H9 (cell line): ENCODE results near the gene B4GALT6. TPM values are rescaled to one million over a fixed set of nuclear protein-coding genes. Genes with fewer than 3 reads are reported as not detected.
A peak's percentile ranks its signal among the peaks of the same experiment; 100 is the strongest.

ENCODE experiments used
- DNase-seq: peaks from one replicate; pipeline ENCODE4 v3.0.0-alpha.2; 2017
- H2AFZ ChIP-seq: one replicate; pipeline ENCODE4 v1.6.1; 2013; ENCODE audit warnings: mild to moderate bottlenecking, low read length, control low read depth, moderate library complexity
- H2AK5ac ChIP-seq: 2 replicates; pipeline ENCODE4 v1.6.1; 2013; ENCODE audit warnings: low read length, control low read depth, mixed read lengths; ENCODE audit not compliant: insufficient read length
- H2BK120ac ChIP-seq: one replicate; pipeline ENCODE4 v1.6.1; 2013; ENCODE audit warnings: low read depth, mild to moderate bottlenecking, low read length, control low read depth, inconsistent platforms; ENCODE audit not compliant: poor library complexity, severe bottlenecking
- H2BK12ac ChIP-seq: 2 replicates; pipeline ENCODE4 v1.6.1; 2013; ENCODE audit warnings: low read length, control low read depth, mixed read lengths, low read depth; ENCODE audit not compliant: insufficient read length
- H2BK15ac ChIP-seq: 2 replicates; pipeline ENCODE4 v1.6.1; 2013; ENCODE audit warnings: low read depth, low read length, control low read depth
- H2BK20ac ChIP-seq: one replicate; pipeline ENCODE4 v1.6.1; 2013; ENCODE audit warnings: low read depth, mild to moderate bottlenecking, low read length, control low read depth, inconsistent platforms; ENCODE audit not compliant: poor library complexity, severe bottlenecking
- H2BK5ac ChIP-seq: 2 replicates; pipeline ENCODE4 v1.6.1; 2013; ENCODE audit warnings: low read length, control low read depth, mixed read lengths; ENCODE audit not compliant: insufficient read length
- H3K14ac ChIP-seq: 2 replicates; pipeline ENCODE4 v1.6.1; 2013; ENCODE audit warnings: low read length, control low read depth; ENCODE audit not compliant: insufficient read depth
- H3K18ac ChIP-seq: 2 replicates; pipeline ENCODE4 v1.6.1; 2013; ENCODE audit warnings: low read depth, mild to moderate bottlenecking, mixed read lengths, low read length, control low read depth; ENCODE audit not compliant: insufficient read length
- H3K23ac ChIP-seq: 2 replicates; pipeline ENCODE4 v1.6.1; 2013; ENCODE audit warnings: low read length, control low read depth, mixed read lengths, low read depth; ENCODE audit not compliant: insufficient read length
- H3K23me2 ChIP-seq: 2 replicates; pipeline ENCODE4 v1.6.1; 2013; ENCODE audit warnings: low read depth, mild to moderate bottlenecking, mixed read lengths, low read length, control low read depth; ENCODE audit not compliant: insufficient read length, poor library complexity, severe bottlenecking
- H3K27ac ChIP-seq: 2 replicates; pipeline ENCODE4 v1.5.1; 2013; ENCODE audit warnings: low read length, control low read depth, mixed read lengths, low read depth; ENCODE audit not compliant: insufficient read length
- H3K27me3 ChIP-seq: 2 replicates; pipeline ENCODE4 v1.6.1; 2013; ENCODE audit warnings: low read length, control low read depth, inconsistent platforms; ENCODE audit not compliant: insufficient read depth
- H3K4ac ChIP-seq: 2 replicates; pipeline ENCODE4 v1.6.1; 2013; ENCODE audit warnings: low read depth, mild to moderate bottlenecking, control low read depth, inconsistent platforms, low read length, moderate library complexity
- H3K4me1 ChIP-seq: 2 replicates; pipeline ENCODE4 v1.6.1; 2013; ENCODE audit warnings: low read length, control low read depth, inconsistent platforms; ENCODE audit not compliant: insufficient read depth
- H3K4me2 ChIP-seq: 2 replicates; pipeline ENCODE4 v1.6.1; 2013; ENCODE audit warnings: low read length, control low read depth, mixed read lengths; ENCODE audit not compliant: insufficient read length, insufficient read depth
- H3K56ac ChIP-seq: 2 replicates; pipeline ENCODE4 v1.6.1; 2013; ENCODE audit warnings: low read depth, mild to moderate bottlenecking, mixed read lengths, low read length, control low read depth; ENCODE audit not compliant: insufficient read length
- H3K79me1 ChIP-seq: 2 replicates; pipeline ENCODE4 v1.6.1; 2013; ENCODE audit warnings: low read depth, mild to moderate bottlenecking, moderate library complexity, low read length, control low read depth, inconsistent platforms; ENCODE audit not compliant: insufficient read depth, poor library complexity, severe bottlenecking
- H3K79me2 ChIP-seq: 2 replicates; pipeline ENCODE4 v1.6.1; 2013; ENCODE audit warnings: low read length, control low read depth, inconsistent platforms; ENCODE audit not compliant: insufficient read depth
- H3K9ac ChIP-seq: 2 replicates; pipeline ENCODE4 v1.6.1; 2013; ENCODE audit warnings: low read length, control low read depth, mixed read lengths; ENCODE audit not compliant: insufficient read length; ENCODE audit errors: extremely low read depth
- H3K9me3 ChIP-seq: one replicate; pipeline ENCODE4 v1.6.1; 2013; ENCODE audit warnings: low read depth, low read length, inconsistent platforms; ENCODE audit not compliant: control insufficient read depth
- H3T11ph ChIP-seq: one replicate; pipeline ENCODE4 v1.6.1; 2013; ENCODE audit warnings: mild to moderate bottlenecking, low read length, control low read depth, inconsistent platforms
- H4K20me1 ChIP-seq: one replicate; pipeline ENCODE4 v1.6.1; 2013; ENCODE audit not compliant: control insufficient read depth, insufficient read length, insufficient read depth
- H4K5ac ChIP-seq: 2 replicates; pipeline ENCODE4 v1.6.1; 2013; ENCODE audit warnings: low read depth, mild to moderate bottlenecking, mixed read lengths, low read length, control low read depth; ENCODE audit not compliant: insufficient read length
- H4K8ac ChIP-seq: replicated peaks from 2 replicates; pipeline ENCODE4 v1.6.1; 2013; ENCODE audit warnings: low read length, control low read depth, mixed read lengths, low read depth; ENCODE audit not compliant: insufficient read length
- H4K91ac ChIP-seq: 2 replicates; pipeline ENCODE4 v1.6.1; 2013; ENCODE audit warnings: low read depth, mild to moderate bottlenecking, moderate library complexity, mixed read lengths, low read length, control low read depth; ENCODE audit not compliant: insufficient read length
- H3K27ac Mint-ChIP-seq, 3 experiments: 2 replicates in 2 of 3; 3 replicates in 1 of 3; pipeline ENCODE4 v1.8.0; 2020 to 2021; ENCODE audit warnings: mixed read lengths in 3 of 3, mild to moderate bottlenecking in 1 of 3, moderate library complexity in 1 of 3
- H3K27me3 Mint-ChIP-seq: 2 replicates; pipeline ENCODE4 v1.8.0; 2021; ENCODE audit warnings: low read depth, mild to moderate bottlenecking, moderate library complexity, mixed read lengths
- H3K36me3 Mint-ChIP-seq, 3 experiments: 2 replicates in 2 of 3; 3 replicates in 1 of 3; pipeline ENCODE4 v1.8.0; 2020 to 2021; ENCODE audit warnings: low read depth in 3 of 3, mixed read lengths in 3 of 3; ENCODE audit not compliant: insufficient read depth in 1 of 3
- H3K4me1 Mint-ChIP-seq, 2 experiments: 2 replicates each; pipeline ENCODE4 v1.8.0; 2020; ENCODE audit warnings: mixed read lengths in 2 of 2
- H3K4me3 Mint-ChIP-seq, 2 experiments: 2 replicates in 1 of 2; 3 replicates in 1 of 2; pipeline ENCODE4 v1.8.0; 2020 to 2021; ENCODE audit warnings: mild to moderate bottlenecking in 2 of 2, mixed read lengths in 2 of 2, moderate library complexity in 1 of 2
- H3K9me3 Mint-ChIP-seq, 2 experiments: 2 replicates in 1 of 2; 3 replicates in 1 of 2; pipeline ENCODE4 v1.8.0; 2020; ENCODE audit warnings: mild to moderate bottlenecking in 2 of 2, mixed read lengths in 2 of 2, moderate library complexity in 1 of 2
- WGBS: extraction: QIAGEN DNeasy Blood & Tissue Kit; methylation state at CpG from one replicate; pipeline ENCODE4 v1.1.7; 2013; ENCODE audit warnings: missing lambda C conversion rate, low lambda C conversion rate, mixed read lengths; ENCODE audit not compliant: insufficient read length; ENCODE audit errors: extremely low coverage; 5-methylcytosine and 5-hydroxymethylcytosine counted together
- total RNA-seq: library from RNA; stranded (reverse); gene quantifications from 2 replicates; pipeline ENCODE4 v1.2.1, GENCODE V29; 2021
- TF ChIP-seq, protein P1 (sequence below): fragments of 200-600 bp; sonication (generic); conservative IDR thresholded peaks from 3 replicates; pipeline ENCODE4 v1.8.0; 2021; ENCODE audit warnings: antibody characterized with exemption, mild to moderate bottlenecking

B4GALT6 gene
- total RNA-seq, 1 experiment from 2014 or later, result 34.1 TPM

DNA sequence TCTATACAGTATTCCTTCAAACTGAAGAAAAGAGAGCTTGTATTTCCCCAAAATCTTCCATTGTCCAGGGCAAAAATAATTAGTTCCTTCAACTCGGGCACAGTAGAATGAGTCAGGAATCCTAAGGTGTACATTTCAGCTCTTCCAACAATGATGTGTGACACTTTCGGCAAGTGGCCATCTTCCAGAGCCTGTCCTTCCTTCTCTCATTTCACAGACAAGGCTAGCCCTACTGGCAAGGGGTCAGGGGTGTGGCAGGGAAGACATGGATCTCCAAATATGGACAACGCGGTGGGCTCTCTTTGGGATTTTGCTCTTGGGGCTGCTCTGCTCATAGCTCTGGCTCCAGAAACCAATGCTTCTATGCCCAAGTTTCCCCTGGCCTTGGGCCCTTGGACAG is 6.0 kb downstream of the B4GALT6 start:
- peak overlapping the region in 2 of 3 experiments; percentile 17 to 82; a peak in 3 of 7 replicates for H3K27ac Mint-ChIP-seq
- no peak overlapping the region for H3K27ac ChIP-seq
- no CpG with 5 or more reads among the region's 4 CpGs for WGBS

More for the DNA sequence above, 6.0 kb downstream of the B4GALT6 start:
- Histone ChIP-seq H3K23me2 (no peaks in the 10 kb centered on the region), H3K79me1 (peaks cover 11% of the 10 kb centered on the region), H3K4ac (no peak overlapping the region), H4K8ac (no peak overlapping the region), H2BK5ac (no peak overlapping the region), H4K20me1 (no peaks in the 10 kb centered on the region), H3K56ac (no peak overlapping the region), H2BK120ac (no peak overlapping the region), H3K79me2 (peaks cover 36% of the 10 kb centered on the region; the same call in 1 of the 2 replicates), H4K5ac (no peak overlapping the region), H3K4me2 (no peak overlapping the region), H2AFZ (no peak overlapping the region), H3T11ph (no peak overlapping the region), H2BK15ac (no peak overlapping the region), H4K91ac (no peak overlapping the region), H2AK5ac (no peak overlapping the region), H3K9ac (no peak overlapping the region), H3K18ac (no peak overlapping the region), H2BK12ac (no peak overlapping the region), H3K9me3 (no peaks in the 10 kb centered on the region), H3K14ac (no peak overlapping the region), H3K27me3 (no peaks in the 10 kb centered on the region), H3K23ac (no peak overlapping the region), H3K4me1 (peaks cover 21% of the 10 kb centered on the region), H2BK20ac (no peak overlapping the region)
- Mint-ChIP-seq H3K36me3 (no peaks in the 10 kb centered on the region; a peak in 1 of 7 replicates), H3K4me3 (no peak overlapping the region), H3K4me1 (peaks cover 54 to 66% of the 10 kb centered on the region in 2 experiments), H3K9me3 (no peaks in the 10 kb centered on the region), H3K27me3 (no peaks in the 10 kb centered on the region)
- TF ChIP-seq, protein P1, sequence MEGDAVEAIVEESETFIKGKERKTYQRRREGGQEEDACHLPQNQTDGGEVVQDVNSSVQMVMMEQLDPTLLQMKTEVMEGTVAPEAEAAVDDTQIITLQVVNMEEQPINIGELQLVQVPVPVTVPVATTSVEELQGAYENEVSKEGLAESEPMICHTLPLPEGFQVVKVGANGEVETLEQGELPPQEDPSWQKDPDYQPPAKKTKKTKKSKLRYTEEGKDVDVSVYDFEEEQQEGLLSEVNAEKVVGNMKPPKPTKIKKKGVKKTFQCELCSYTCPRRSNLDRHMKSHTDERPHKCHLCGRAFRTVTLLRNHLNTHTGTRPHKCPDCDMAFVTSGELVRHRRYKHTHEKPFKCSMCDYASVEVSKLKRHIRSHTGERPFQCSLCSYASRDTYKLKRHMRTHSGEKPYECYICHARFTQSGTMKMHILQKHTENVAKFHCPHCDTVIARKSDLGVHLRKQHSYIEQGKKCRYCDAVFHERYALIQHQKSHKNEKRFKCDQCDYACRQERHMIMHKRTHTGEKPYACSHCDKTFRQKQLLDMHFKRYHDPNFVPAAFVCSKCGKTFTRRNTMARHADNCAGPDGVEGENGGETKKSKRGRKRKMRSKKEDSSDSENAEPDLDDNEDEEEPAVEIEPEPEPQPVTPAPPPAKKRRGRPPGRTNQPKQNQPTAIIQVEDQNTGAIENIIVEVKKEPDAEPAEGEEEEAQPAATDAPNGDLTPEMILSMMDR, result no peak
- DNase-seq, result no peak
